Mesenchymal stem cell (in vitro differentiated cells and primary cell): ENCODE results near the gene CLASRP. TPM values are rescaled to one million over a fixed set of nuclear protein-coding genes. Genes with fewer than 3 reads are reported as not detected.

ENCODE experiments used
- DNase-seq: peaks from one replicate; pipeline ENCODE4 v3.0.0-alpha.2; 2013
- H2AFZ ChIP-seq: one replicate; pipeline ENCODE4 v1.6.1; 2013; ENCODE audit warnings: low read depth, mild to moderate bottlenecking, control low read depth, inconsistent platforms, low read length, moderate library complexity
- H2AK5ac ChIP-seq: 2 replicates; pipeline ENCODE4 v1.6.1; 2013; ENCODE audit warnings: low read length, moderate library complexity, mild to moderate bottlenecking, inconsistent platforms; ENCODE audit not compliant: severe bottlenecking
- H2BK120ac ChIP-seq: one replicate; pipeline ENCODE4 v1.6.1; 2013; ENCODE audit warnings: low read depth, mild to moderate bottlenecking, inconsistent platforms, low read length, moderate library complexity
- H2BK12ac ChIP-seq, 2 experiments: one replicate each; pipeline ENCODE4 v1.6.1; 2013; ENCODE audit warnings: inconsistent platforms in 2 of 2, low read length in 2 of 2, mild to moderate bottlenecking in 2 of 2, moderate library complexity in 2 of 2, control low read depth in 1 of 2
- H2BK15ac ChIP-seq: one replicate; pipeline ENCODE4 v1.6.1; 2013; ENCODE audit warnings: mild to moderate bottlenecking, low read depth, inconsistent platforms; ENCODE audit not compliant: poor library complexity, severe bottlenecking
- H2BK5ac ChIP-seq: 2 replicates; pipeline ENCODE4 v1.6.1; 2013; ENCODE audit warnings: low read depth, mild to moderate bottlenecking, low read length, control low read depth, inconsistent platforms; ENCODE audit not compliant: poor library complexity, severe bottlenecking
- H3K14ac ChIP-seq, 2 experiments: one replicate each; pipeline ENCODE4 v1.6.1; 2013; ENCODE audit warnings: inconsistent platforms in 2 of 2, low read length in 2 of 2, control low read depth in 1 of 2, mild to moderate bottlenecking in 1 of 2, moderate library complexity in 1 of 2
- H3K18ac ChIP-seq, 2 experiments: one replicate each; pipeline ENCODE4 v1.6.1; 2013; ENCODE audit warnings: inconsistent platforms in 2 of 2, low read length in 2 of 2, control low read depth in 1 of 2, low read depth in 1 of 2, mild to moderate bottlenecking in 1 of 2
- H3K23ac ChIP-seq, 2 experiments: one replicate each; pipeline ENCODE4 v1.6.1; 2013; ENCODE audit warnings: inconsistent platforms in 2 of 2, low read length in 2 of 2, mild to moderate bottlenecking in 2 of 2, moderate library complexity in 2 of 2, control low read depth in 1 of 2
- H3K27ac ChIP-seq: 2 replicates; pipeline ENCODE4 v1.5.1; 2013; ENCODE audit warnings: mild to moderate bottlenecking, moderate library complexity, low read length, control low read depth, inconsistent platforms; ENCODE audit not compliant: poor library complexity, severe bottlenecking
- H3K27me3 ChIP-seq, 2 experiments: 2 replicates each; pipeline versions ENCODE4 v1.6.1 to v1.7.0; 2013; ENCODE audit warnings: low read length in 2 of 2, mild to moderate bottlenecking in 2 of 2, moderate library complexity in 2 of 2, control low read depth in 1 of 2, inconsistent platforms in 1 of 2; ENCODE audit not compliant: control insufficient read depth in 1 of 2, insufficient read depth in 1 of 2
- H3K36me3 ChIP-seq, 2 experiments: 2 replicates each; pipeline versions ENCODE4 v1.6.1 to v1.7.0; 2013; ENCODE audit warnings: low read length in 2 of 2, control low read depth in 1 of 2, inconsistent platforms in 1 of 2, low read depth in 1 of 2, mild to moderate bottlenecking in 1 of 2; ENCODE audit not compliant: insufficient read depth in 2 of 2, control insufficient read depth in 1 of 2
- H3K4ac ChIP-seq, 2 experiments: one replicate each; pipeline ENCODE4 v1.6.1; 2013; ENCODE audit warnings: inconsistent platforms in 2 of 2, low read length in 2 of 2, mild to moderate bottlenecking in 2 of 2, moderate library complexity in 2 of 2, control low read depth in 1 of 2, low read depth in 1 of 2
- H3K4me1 ChIP-seq: 2 replicates; pipeline ENCODE4 v1.6.1; 2013; ENCODE audit warnings: low read depth, low read length, control low read depth; ENCODE audit not compliant: control insufficient read depth, insufficient read depth
- H3K4me2 ChIP-seq: 2 replicates; pipeline ENCODE4 v1.6.1; 2013; ENCODE audit warnings: low read length, mild to moderate bottlenecking, inconsistent platforms; ENCODE audit not compliant: poor library complexity, severe bottlenecking
- H3K4me3 ChIP-seq, 2 experiments: 2 replicates each; pipeline versions ENCODE4 v1.5.1 to v1.7.0; 2013; ENCODE audit warnings: low read length in 2 of 2, mild to moderate bottlenecking in 2 of 2, control low read depth in 1 of 2, low read depth in 1 of 2; ENCODE audit not compliant: insufficient read depth in 1 of 2
- H3K79me1 ChIP-seq: replicated peaks from 2 replicates; pipeline ENCODE4 v1.6.1; 2013; ENCODE audit warnings: mild to moderate bottlenecking, control low read depth, low read length, inconsistent platforms; ENCODE audit not compliant: poor library complexity, severe bottlenecking
- H3K9ac ChIP-seq: 2 replicates; pipeline ENCODE4 v1.7.0; 2013; ENCODE audit warnings: mild to moderate bottlenecking, low read length, moderate library complexity
- H3K9me3 ChIP-seq: 2 replicates; pipeline ENCODE4 v1.7.0; 2013; ENCODE audit warnings: mild to moderate bottlenecking, low read length; ENCODE audit not compliant: control insufficient read depth
- H4K8ac ChIP-seq: one replicate; pipeline ENCODE4 v1.6.1; 2013; ENCODE audit warnings: inconsistent platforms, mild to moderate bottlenecking, low read length, moderate library complexity
- H4K91ac ChIP-seq: one replicate; pipeline ENCODE4 v1.6.1; 2013; ENCODE audit warnings: mild to moderate bottlenecking, low read length, inconsistent platforms
- WGBS: methylation state at CpG from one replicate; pipeline ENCODE4 v1.1.7; 2013; ENCODE audit warnings: mixed read lengths; 5-methylcytosine and 5-hydroxymethylcytosine counted together
- polyA plus RNA-seq, 2 experiments: library from polyadenylated mRNA; stranded (reverse); fragments of 200-250 nt; gene quantifications; one replicate each; pipeline ENCODE4 v1.2.3, GENCODE V29; 2013

CLASRP gene
- polyA plus RNA-seq (2013, experiment 1 of 2) = 22.8 TPM
- polyA plus RNA-seq (2013, experiment 2 of 2) = 21.7 TPM

- peak within 1 kb of the TSS; percentile 95 for H2BK5ac ChIP-seq
- peaks cover 48 to 65% of the 10 kb centered on the region in 2 experiments for H3K36me3 ChIP-seq
- H3K79me1 ChIP-seq = peaks cover 7% of the 10 kb centered on the region
- H3K9ac ChIP-seq = peak within 1 kb of the TSS; percentile 99
- peak within 1 kb of the TSS; percentile 71 for H2BK15ac ChIP-seq
- peak within 1 kb of the TSS; percentile 93 for H2BK120ac ChIP-seq
- H3K14ac ChIP-seq = peak within 1 kb of the TSS in 1 of 2 experiments; percentile 99
- no peak within 1 kb of the TSS for H2BK12ac ChIP-seq
- peak within 1 kb of the TSS; percentile 98 for H4K8ac ChIP-seq
- peak within 1 kb of the TSS; percentile 95 for H3K27ac ChIP-seq
- WGBS = 4% methylated on average over 62 of the region's 62 CpGs
- H3K18ac ChIP-seq = peak within 1 kb of the TSS; percentile 98 to 99
- H2AK5ac ChIP-seq = peak within 1 kb of the TSS; percentile 49
- peaks cover 22% of the 10 kb centered on the region for H3K4me1 ChIP-seq
- H3K23ac ChIP-seq = peak within 1 kb of the TSS in 1 of 2 experiments; percentile 100
- no peaks in the 10 kb centered on the region for H3K9me3 ChIP-seq
- peak within 1 kb of the TSS; percentile 89 to 96 for H3K4me3 ChIP-seq
- H3K4ac ChIP-seq = peak within 1 kb of the TSS; percentile 93 to 100
- H3K4me2 ChIP-seq = peak within 1 kb of the TSS; percentile 71
- H2AFZ ChIP-seq = peak within 1 kb of the TSS; percentile 70
- peak within 1 kb of the TSS; percentile 96 for H4K91ac ChIP-seq
- DNase-seq = peak; percentile 92
- H3K27me3 ChIP-seq = no peaks in the 10 kb centered on the region
Measured at GRCh38 chr19:45038931-45039893, at the start of gene CLASRP. TSS of gene CLASRP (plus strand) at chr19:45039045. CDS start at chr19:45040213, 1,168 bp downstream.

GRCh38 chr19:44990459-44990858 is 48.4 kb upstream of the CLASRP start:
- no peak overlapping the region for H3K23ac ChIP-seq
- H3K14ac ChIP-seq = no peak overlapping the region
- no peak overlapping the region for H4K8ac ChIP-seq
- H3K9me3 ChIP-seq = no peaks in the 10 kb centered on the region
- no peaks in the 10 kb centered on the region for H3K27me3 ChIP-seq
- no peak overlapping the region for H2AK5ac ChIP-seq
- H3K4me1 ChIP-seq = no peaks in the 10 kb centered on the region
- no peak overlapping the region for H3K4ac ChIP-seq
- no peak overlapping the region for H2BK120ac ChIP-seq
- no peak overlapping the region for H2AFZ ChIP-seq
- WGBS = 97% methylated on average over 13 of the region's 14 CpGs
- no peak overlapping the region for H3K9ac ChIP-seq
- no peak overlapping the region for H2BK12ac ChIP-seq
- no peak overlapping the region for H3K27ac ChIP-seq
- H3K18ac ChIP-seq = no peak overlapping the region
- H3K4me3 ChIP-seq = no peak overlapping the region
- no peak overlapping the region for H3K4me2 ChIP-seq
- no peak overlapping the region for H2BK5ac ChIP-seq
- H2BK15ac ChIP-seq = no peak overlapping the region
- peaks cover 77 to 97% of the 10 kb centered on the region in 2 experiments for H3K36me3 ChIP-seq
- H3K79me1 ChIP-seq = peaks cover 7% of the 10 kb centered on the region
- no peak for DNase-seq
- no peak overlapping the region for H4K91ac ChIP-seq

GRCh38 chr19:44990966-44991365 is 47.9 kb upstream of the CLASRP start:
- H3K9me3 ChIP-seq = no peaks in the 10 kb centered on the region
- no peak overlapping the region for H3K4me2 ChIP-seq
- no peak overlapping the region for H3K14ac ChIP-seq
- H3K18ac ChIP-seq = no peak overlapping the region
- DNase-seq = no peak
- no peaks in the 10 kb centered on the region for H3K4me1 ChIP-seq
- no peak overlapping the region for H3K9ac ChIP-seq
- no peak overlapping the region for H3K23ac ChIP-seq
- H4K8ac ChIP-seq = no peak overlapping the region
- peaks cover 7% of the 10 kb centered on the region for H3K79me1 ChIP-seq
- no peak overlapping the region for H2AFZ ChIP-seq
- no peak overlapping the region for H2BK120ac ChIP-seq
- 95% methylated on average over 10 of the region's 12 CpGs for WGBS
- H3K36me3 ChIP-seq = peaks cover 72 to 92% of the 10 kb centered on the region in 2 experiments
- H4K91ac ChIP-seq = no peak overlapping the region
- no peak overlapping the region for H2BK15ac ChIP-seq
- H2BK12ac ChIP-seq = no peak overlapping the region
- H2AK5ac ChIP-seq = no peak overlapping the region
- no peaks in the 10 kb centered on the region for H3K27me3 ChIP-seq
- no peak overlapping the region for H3K4me3 ChIP-seq
- H3K4ac ChIP-seq = no peak overlapping the region
- no peak overlapping the region for H2BK5ac ChIP-seq
- no peak overlapping the region for H3K27ac ChIP-seq
